Activated naive CD8-positive, alpha-beta T cell treated with anti-CD3 and anti-CD28 coated beads for 36 hours (primary cell): ENCODE data around the gene PSMD2. TPM values are rescaled to one million over a fixed set of nuclear protein-coding genes. Genes with fewer than 3 reads are reported as not detected.

Experiments
- DNase-seq: peaks from one replicate; pipeline ENCODE4 v3.0.0; 2021
- H3K27ac Mint-ChIP-seq: one replicate; pipeline ENCODE4 v1.8.0; 2022; ENCODE audit warnings: mild to moderate bottlenecking, moderate library complexity, mixed read lengths
- H3K27me3 Mint-ChIP-seq: one replicate; pipeline ENCODE4 v1.8.0; 2022; ENCODE audit warnings: mild to moderate bottlenecking, mixed read lengths
- H3K36me3 Mint-ChIP-seq: one replicate; pipeline ENCODE4 v1.8.0; 2021; ENCODE audit warnings: mild to moderate bottlenecking, mixed read lengths
- H3K4me1 Mint-ChIP-seq: one replicate; pipeline ENCODE4 v1.8.0; 2021; ENCODE audit warnings: mixed read lengths
- H3K4me3 Mint-ChIP-seq: one replicate; pipeline ENCODE4 v1.8.0; 2022; ENCODE audit warnings: mild to moderate bottlenecking, moderate library complexity, mixed read lengths
- H3K9me3 Mint-ChIP-seq: one replicate; pipeline ENCODE4 v1.8.0; 2022; ENCODE audit warnings: mixed read lengths
- total RNA-seq, 2 experiments: library from RNA; stranded (reverse); gene quantifications; one replicate each; pipeline ENCODE4 v1.2.3, GENCODE V29; 2021

PSMD2 gene
- total RNA-seq, 2 experiments from 2014 or later = 257 to 282 TPM

DNA sequence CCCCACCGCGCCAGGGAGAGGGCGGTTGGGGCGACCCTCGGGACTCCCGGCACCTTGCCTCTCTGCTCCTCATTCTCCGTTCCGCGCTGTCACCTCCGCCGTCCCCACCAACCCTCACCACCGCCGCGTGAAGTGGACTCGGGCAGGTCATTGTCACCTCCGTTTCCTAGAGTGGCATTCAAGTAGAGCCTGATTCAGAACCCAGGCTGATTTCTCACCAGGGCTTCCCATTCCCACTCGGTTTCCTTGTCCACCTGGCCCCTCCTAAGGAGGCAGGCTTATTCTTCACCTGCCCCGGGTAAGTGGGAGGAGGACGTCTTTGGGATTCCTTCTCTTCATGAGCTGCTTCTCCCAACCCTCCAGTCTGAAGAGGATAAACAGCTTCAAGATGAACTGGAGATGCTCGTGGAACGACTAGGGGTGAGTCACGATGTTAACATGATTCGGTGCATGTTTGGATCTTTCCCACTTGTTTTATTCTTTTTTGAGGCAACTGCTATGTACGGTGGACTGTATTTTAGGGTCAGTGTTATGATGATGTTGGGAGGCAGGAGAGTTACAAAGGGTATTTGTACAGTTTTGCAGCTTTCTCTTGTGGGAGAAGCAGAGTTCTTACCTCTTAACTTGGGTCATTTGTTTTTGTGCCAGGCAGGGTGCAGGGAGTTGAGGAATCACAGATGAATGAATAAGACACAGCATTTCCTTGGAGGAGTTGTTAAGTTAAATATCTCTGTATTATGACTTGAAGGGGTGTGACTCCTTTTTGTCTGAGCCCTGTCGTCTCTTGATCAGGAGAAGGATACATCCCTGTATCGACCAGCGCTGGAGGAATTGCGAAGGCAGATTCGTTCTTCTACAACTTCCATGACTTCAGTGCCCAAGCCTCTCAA lies 692 bp downstream of the PSMD2 start:
- Mint-ChIP-seq H3K27ac (peak overlapping the region; percentile 82), H3K4me1 (peaks cover 39% of the 10 kb centered on the region), H3K27me3 (no peaks in the 10 kb centered on the region), H3K36me3 (peaks cover 36% of the 10 kb centered on the region), H3K4me3 (peak overlapping the region; percentile 92), H3K9me3 (no peaks in the 10 kb centered on the region)
- no peak for DNase-seq

DNA sequence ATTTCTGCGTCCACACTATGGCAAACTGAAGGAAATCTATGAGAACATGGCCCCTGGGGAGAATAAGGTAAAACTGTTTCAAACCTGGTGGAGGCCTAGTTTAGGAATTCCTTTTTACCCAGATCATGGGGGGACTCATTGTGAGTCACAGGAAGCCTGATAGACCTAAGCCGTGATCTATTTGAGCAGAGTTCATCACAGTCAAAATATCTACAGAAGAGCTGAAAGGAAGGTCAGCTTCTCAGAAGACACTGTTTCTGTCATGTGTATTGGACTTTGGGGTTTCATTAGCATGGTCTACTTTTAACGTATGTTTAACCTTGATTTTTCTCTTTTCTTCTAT lies 1.3 kb downstream of the PSMD2 start:
- no peaks in the 10 kb centered on the region for H3K9me3 Mint-ChIP-seq
- H3K27ac Mint-ChIP-seq = peak overlapping the region; percentile 29
- H3K27me3 Mint-ChIP-seq = no peaks in the 10 kb centered on the region
- peak overlapping the region; percentile 92 for H3K4me3 Mint-ChIP-seq
- H3K36me3 Mint-ChIP-seq = peaks cover 36% of the 10 kb centered on the region
- H3K4me1 Mint-ChIP-seq = peaks cover 39% of the 10 kb centered on the region
- no peak for DNase-seq

DNA sequence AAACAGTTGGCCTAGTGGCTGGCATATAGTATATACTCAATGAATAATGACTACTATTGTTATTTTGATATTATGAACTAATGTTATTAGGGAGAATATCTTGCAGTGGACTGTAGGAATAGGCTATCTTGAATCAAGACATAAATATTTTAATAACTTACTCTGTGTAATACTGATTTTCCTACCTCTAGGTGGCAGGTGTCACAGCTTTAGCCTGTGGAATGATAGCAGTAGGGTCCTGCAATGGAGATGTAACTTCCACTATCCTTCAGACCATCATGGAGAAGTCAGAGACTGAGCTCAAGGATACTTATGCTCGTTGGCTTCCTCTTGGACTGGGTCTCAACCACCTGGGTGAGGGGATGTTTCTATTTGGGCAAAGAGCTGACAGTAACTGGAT lies 6.5 kb downstream of the PSMD2 start:
- peaks cover 55% of the 10 kb centered on the region for H3K36me3 Mint-ChIP-seq

GRCh38 chr3:184306341-184306972 lies 7.4 kb downstream of the PSMD2 start:
- no peaks in the 10 kb centered on the region for H3K9me3 Mint-ChIP-seq
- no peak overlapping the region for H3K27ac Mint-ChIP-seq
- no peak overlapping the region for H3K4me3 Mint-ChIP-seq
- no peaks in the 10 kb centered on the region for H3K27me3 Mint-ChIP-seq
- peaks cover 28% of the 10 kb centered on the region for H3K4me1 Mint-ChIP-seq
- DNase-seq = no peak
- H3K36me3 Mint-ChIP-seq = peaks cover 49% of the 10 kb centered on the region

More for the DNA sequence above, 6.5 kb downstream of the PSMD2 start:
- H3K4me3 Mint-ChIP-seq = no peak overlapping the region
- H3K27me3 Mint-ChIP-seq = no peaks in the 10 kb centered on the region
- H3K27ac Mint-ChIP-seq = peak overlapping the region; percentile 69
- H3K9me3 Mint-ChIP-seq = no peaks in the 10 kb centered on the region
- no peak for DNase-seq
- H3K4me1 Mint-ChIP-seq = peaks cover 32% of the 10 kb centered on the region

DNA sequence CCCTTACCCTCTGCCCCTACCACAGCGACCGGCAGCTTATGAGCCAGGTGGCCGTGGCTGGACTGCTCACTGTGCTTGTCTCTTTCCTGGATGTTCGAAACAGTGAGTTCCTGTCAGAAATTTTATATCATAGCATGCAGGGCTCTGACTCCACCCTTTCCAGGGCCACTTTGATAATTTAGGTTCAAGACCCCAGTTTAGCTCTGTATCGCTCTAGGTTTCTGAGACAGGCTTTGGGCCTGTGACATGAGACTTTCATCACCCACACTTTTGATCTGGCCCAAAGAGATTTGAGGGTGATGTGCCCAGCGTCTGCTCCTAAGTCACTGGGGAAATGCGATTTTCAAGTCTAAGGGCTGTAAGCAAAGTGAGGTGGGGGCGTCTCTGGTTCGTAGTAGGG lies 8.9 kb downstream of the PSMD2 start:
- H3K4me1 Mint-ChIP-seq = peaks cover 18% of the 10 kb centered on the region
- H3K4me3 Mint-ChIP-seq = no peak overlapping the region
- H3K9me3 Mint-ChIP-seq = no peaks in the 10 kb centered on the region
- DNase-seq = no peak
- H3K27ac Mint-ChIP-seq = peak overlapping the region; percentile 49
- no peaks in the 10 kb centered on the region for H3K27me3 Mint-ChIP-seq
- peaks cover 38% of the 10 kb centered on the region for H3K36me3 Mint-ChIP-seq

- peaks cover 30% of the 10 kb centered on the region for H3K36me3 Mint-ChIP-seq
- H3K9me3 Mint-ChIP-seq = no peaks in the 10 kb centered on the region
- H3K4me1 Mint-ChIP-seq = peaks cover 12% of the 10 kb centered on the region
- H3K27ac Mint-ChIP-seq = peak overlapping the region; percentile 49
- DNase-seq = no peak
- no peak overlapping the region for H3K4me3 Mint-ChIP-seq
- H3K27me3 Mint-ChIP-seq = no peaks in the 10 kb centered on the region
Measured at GRCh38 chr3:184308744-184309143, 9.7 kb downstream of the PSMD2 start.

DNA sequence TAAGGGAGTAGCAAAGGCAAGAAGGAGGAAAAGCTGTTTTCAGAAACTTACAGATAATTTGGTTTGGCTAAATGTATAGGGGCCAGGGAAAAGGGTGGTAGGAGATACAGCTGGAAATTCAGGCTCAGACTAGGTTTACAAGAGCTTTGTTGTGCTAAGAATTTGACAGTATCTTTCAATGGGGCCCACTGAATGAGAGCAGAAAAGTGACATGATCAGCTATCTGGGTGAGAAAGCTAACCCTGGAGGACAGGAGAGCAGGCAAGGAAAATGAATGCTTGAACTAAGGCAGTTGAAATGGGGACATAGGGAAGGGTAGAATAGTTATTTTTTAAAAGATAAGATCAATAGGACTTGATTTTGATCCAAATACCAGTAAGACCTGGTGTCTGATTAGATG lies 12.6 kb downstream of the PSMD2 start:
- no peak for DNase-seq
- Mint-ChIP-seq H3K27me3 (no peaks in the 10 kb centered on the region), H3K27ac (no peak overlapping the region), H3K4me3 (no peak overlapping the region), H3K9me3 (no peaks in the 10 kb centered on the region), H3K36me3 (peaks cover 27% of the 10 kb centered on the region), H3K4me1 (peaks cover 20% of the 10 kb centered on the region)

DNA sequence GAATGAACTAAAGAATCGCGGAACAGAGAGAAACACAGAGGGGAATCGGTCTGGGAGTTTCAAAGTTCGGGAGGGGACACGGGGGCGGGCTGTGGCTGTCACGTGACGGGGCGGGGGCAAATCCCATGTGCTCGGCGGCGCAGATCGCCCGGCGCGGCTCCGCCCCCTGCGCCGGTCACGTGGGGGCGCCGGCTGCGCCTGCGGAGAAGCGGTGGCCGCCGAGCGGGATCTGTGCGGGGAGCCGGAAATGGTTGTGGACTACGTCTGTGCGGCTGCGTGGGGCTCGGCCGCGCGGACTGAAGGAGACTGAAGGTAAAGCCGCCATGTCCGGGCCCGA lies 15.3 kb downstream of the PSMD2 start, which contains the start of gene EIF4G1:
Gene EIF4G1 (plus strand): TSS at position 244 of the 337 bp plus-strand sequence. CDS start 1,191 bp downstream, outside the sequence.
- peak; percentile 95 for DNase-seq
- H3K27ac Mint-ChIP-seq = peak within 1 kb of the TSS; percentile 88
- H3K36me3 Mint-ChIP-seq = peaks cover 30% of the 10 kb centered on the region
- peaks cover 32% of the 10 kb centered on the region for H3K4me1 Mint-ChIP-seq
- H3K4me3 Mint-ChIP-seq = peak within 1 kb of the TSS; percentile 83
- H3K9me3 Mint-ChIP-seq = no peaks in the 10 kb centered on the region
- no peaks in the 10 kb centered on the region for H3K27me3 Mint-ChIP-seq

DNA sequence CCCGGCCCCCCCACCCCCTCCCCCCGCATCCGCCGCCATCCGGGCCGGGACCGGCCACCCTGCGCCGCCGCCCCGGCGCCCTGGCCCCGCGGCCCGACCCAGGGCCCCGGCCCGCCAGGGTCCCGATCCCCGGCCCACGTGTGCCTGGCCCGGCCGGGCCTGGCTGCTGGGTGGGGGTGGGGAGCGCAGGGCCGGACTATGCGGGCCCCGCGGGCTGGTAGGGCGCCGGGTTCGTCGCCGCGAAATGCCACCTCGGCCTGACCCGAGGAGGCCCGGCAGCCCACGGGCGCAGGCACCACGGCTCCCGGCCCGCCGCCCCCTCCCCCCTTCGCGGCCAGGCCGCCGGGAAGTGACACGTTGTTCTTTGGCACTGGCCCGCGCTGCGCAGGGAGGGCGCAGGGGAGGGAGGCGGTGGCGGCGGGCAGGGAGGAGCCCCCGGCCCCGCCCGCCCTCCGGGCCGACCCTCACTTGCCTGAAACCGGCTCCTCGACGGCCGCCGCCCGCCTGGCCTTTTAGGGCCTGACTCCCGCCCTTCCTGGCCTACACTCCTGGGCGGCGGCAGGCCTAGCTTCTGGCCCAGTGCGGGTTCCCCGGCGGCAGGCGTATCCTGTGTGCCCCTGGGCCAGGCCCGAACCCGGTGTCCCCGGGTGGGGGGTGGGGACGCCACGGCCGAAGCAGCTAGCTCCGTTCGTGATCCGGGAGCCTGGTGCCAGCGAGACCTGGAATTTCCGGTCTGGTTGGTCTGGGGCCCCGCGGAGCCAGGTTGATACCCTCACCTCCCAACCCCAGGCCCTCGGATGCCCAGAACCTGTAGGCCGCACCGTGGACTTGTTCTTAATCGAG lies 15.9 kb downstream of the PSMD2 start:
- H3K36me3 Mint-ChIP-seq = peaks cover 34% of the 10 kb centered on the region
- no peaks in the 10 kb centered on the region for H3K9me3 Mint-ChIP-seq
- peak; percentile 67 for DNase-seq
- peak overlapping the region; percentile 88 for H3K27ac Mint-ChIP-seq
- peaks cover 36% of the 10 kb centered on the region for H3K4me1 Mint-ChIP-seq
- H3K27me3 Mint-ChIP-seq = no peaks in the 10 kb centered on the region
- peak overlapping the region; percentile 83 for H3K4me3 Mint-ChIP-seq

DNA sequence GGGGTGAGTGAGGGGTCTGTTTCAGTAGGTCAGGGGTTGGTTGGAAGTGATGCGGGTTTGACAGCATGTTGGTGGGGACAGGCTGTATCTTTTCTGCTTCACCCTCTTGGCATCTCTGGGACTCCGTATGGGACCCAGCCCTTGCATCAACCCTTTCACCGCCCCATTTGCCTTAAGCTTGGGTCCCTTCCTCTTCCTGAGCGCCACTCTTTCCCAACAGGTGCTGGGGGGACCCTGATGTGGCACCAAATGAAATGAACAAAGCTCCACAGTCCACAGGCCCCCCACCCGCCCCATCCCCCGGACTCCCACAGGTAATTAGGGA lies 16.5 kb downstream of the PSMD2 start:
- H3K4me3 Mint-ChIP-seq = peak overlapping the region; percentile 83
- no peaks in the 10 kb centered on the region for H3K9me3 Mint-ChIP-seq
- peaks cover 36% of the 10 kb centered on the region for H3K4me1 Mint-ChIP-seq
- DNase-seq = no peak
- H3K27me3 Mint-ChIP-seq = no peaks in the 10 kb centered on the region
- peak overlapping the region; percentile 52 for H3K27ac Mint-ChIP-seq
- H3K36me3 Mint-ChIP-seq = peaks cover 34% of the 10 kb centered on the region

GRCh38 chr3:184315871-184316661 lies 17.0 kb downstream of the PSMD2 start:
- H3K36me3 Mint-ChIP-seq = peaks cover 38% of the 10 kb centered on the region
- H3K4me1 Mint-ChIP-seq = peaks cover 36% of the 10 kb centered on the region
- no peak for DNase-seq
- no peaks in the 10 kb centered on the region for H3K27me3 Mint-ChIP-seq
- H3K4me3 Mint-ChIP-seq = peak overlapping the region; percentile 83
- H3K27ac Mint-ChIP-seq = peak overlapping the region; percentile 52
- no peaks in the 10 kb centered on the region for H3K9me3 Mint-ChIP-seq

DNA sequence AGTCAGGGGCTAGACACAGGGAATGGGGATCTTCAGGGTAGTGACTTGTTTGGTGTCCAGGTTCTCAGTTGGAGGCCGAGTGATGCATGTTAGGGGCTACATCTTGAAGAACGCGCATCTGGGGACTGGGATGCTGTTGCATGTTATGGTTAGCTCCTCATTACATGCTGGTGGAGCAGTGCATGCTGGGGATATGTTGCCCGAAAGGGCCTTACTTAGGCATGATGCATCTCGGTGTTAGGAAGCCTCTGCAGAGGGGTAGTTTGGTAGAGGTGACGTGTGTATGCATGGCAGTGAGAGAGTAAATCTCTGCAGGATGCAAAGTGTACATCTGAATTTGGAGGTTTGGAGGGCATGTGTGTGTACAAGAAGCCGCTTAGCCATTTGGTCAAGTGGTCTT lies 17.8 kb downstream of the PSMD2 start:
- H3K4me1 Mint-ChIP-seq = peaks cover 36% of the 10 kb centered on the region
- no peaks in the 10 kb centered on the region for H3K27me3 Mint-ChIP-seq
- no peaks in the 10 kb centered on the region for H3K9me3 Mint-ChIP-seq
- DNase-seq = no peak
- peaks cover 45% of the 10 kb centered on the region for H3K36me3 Mint-ChIP-seq
- H3K27ac Mint-ChIP-seq = peak overlapping the region; percentile 52
- H3K4me3 Mint-ChIP-seq = peak overlapping the region; percentile 83

DNA sequence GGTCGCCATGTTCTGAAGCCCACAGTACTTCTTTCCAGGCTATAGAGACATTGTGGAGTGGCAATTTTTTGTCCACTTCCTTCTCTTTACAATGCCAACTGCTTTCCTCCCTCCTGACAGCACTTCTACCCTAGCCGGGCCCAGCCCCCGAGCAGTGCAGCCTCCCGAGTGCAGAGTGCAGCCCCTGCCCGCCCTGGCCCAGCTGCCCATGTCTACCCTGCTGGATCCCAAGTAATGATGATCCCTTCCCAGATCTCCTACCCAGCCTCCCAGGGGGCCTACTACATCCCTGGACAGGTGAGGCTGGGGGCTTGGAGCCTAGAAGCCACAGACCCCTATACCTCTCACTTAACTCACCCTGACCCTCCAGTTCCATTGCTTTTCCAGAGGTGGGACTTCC lies 18.2 kb downstream of the PSMD2 start:
- Mint-ChIP-seq H3K36me3 (peaks cover 46% of the 10 kb centered on the region), H3K27ac (peak overlapping the region; percentile 52), H3K4me3 (peak overlapping the region; percentile 83), H3K27me3 (no peaks in the 10 kb centered on the region), H3K4me1 (peaks cover 36% of the 10 kb centered on the region), H3K9me3 (no peaks in the 10 kb centered on the region)
- DNase-seq = no peak

GRCh38 chr3:184320104-184320445 lies 21.0 kb downstream of the PSMD2 start:
- H3K9me3 Mint-ChIP-seq = no peaks in the 10 kb centered on the region
- peaks cover 38% of the 10 kb centered on the region for H3K4me1 Mint-ChIP-seq
- peaks cover 67% of the 10 kb centered on the region for H3K36me3 Mint-ChIP-seq
- no peak overlapping the region for H3K4me3 Mint-ChIP-seq
- peak; percentile 58 for DNase-seq
- no peak overlapping the region for H3K27ac Mint-ChIP-seq
- H3K27me3 Mint-ChIP-seq = no peaks in the 10 kb centered on the region
